ENCODE data around the gene DUSP5.

DNA sequence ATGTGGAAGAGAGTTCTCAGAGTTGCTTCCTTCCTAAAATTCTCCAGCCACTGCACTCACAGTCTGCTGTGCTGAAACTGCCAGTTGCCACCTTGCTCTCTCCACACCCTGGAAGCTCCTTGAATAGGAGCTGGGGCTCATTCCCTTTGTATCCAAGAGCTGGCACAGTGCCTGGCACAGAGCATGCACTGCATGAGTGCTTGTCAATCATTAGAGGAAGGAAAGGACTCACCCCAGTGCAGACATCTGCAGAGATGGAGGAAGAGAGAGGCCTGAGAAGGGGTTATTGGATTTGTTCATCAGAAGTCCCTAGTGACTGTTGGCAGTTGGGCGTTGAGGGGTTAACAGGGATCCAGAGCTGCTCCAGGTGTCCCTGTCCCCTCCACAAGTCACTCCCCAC, 41.7 kb upstream of the DUSP5 start:
- TF ChIP-seq SIN3A (IDR thresholded peaks at IDR 0.05; ENCODE audit: borderline replicate concordance, insufficient read depth, low read length), result no peak
- TF ChIP-seq, protein P1, sequence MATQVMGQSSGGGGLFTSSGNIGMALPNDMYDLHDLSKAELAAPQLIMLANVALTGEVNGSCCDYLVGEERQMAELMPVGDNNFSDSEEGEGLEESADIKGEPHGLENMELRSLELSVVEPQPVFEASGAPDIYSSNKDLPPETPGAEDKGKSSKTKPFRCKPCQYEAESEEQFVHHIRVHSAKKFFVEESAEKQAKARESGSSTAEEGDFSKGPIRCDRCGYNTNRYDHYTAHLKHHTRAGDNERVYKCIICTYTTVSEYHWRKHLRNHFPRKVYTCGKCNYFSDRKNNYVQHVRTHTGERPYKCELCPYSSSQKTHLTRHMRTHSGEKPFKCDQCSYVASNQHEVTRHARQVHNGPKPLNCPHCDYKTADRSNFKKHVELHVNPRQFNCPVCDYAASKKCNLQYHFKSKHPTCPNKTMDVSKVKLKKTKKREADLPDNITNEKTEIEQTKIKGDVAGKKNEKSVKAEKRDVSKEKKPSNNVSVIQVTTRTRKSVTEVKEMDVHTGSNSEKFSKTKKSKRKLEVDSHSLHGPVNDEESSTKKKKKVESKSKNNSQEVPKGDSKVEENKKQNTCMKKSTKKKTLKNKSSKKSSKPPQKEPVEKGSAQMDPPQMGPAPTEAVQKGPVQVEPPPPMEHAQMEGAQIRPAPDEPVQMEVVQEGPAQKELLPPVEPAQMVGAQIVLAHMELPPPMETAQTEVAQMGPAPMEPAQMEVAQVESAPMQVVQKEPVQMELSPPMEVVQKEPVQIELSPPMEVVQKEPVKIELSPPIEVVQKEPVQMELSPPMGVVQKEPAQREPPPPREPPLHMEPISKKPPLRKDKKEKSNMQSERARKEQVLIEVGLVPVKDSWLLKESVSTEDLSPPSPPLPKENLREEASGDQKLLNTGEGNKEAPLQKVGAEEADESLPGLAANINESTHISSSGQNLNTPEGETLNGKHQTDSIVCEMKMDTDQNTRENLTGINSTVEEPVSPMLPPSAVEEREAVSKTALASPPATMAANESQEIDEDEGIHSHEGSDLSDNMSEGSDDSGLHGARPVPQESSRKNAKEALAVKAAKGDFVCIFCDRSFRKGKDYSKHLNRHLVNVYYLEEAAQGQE (IDR thresholded peaks at IDR 0.05; ENCODE audit: insufficient read depth in 1 of 2, low read depth in 2 of 2, low read length in 2 of 2), result no peak
